T-cell (primary cell): ENCODE results near the gene NEURL1. TPM values are rescaled to one million over a fixed set of nuclear protein-coding genes. Genes with fewer than 3 reads are reported as not detected.

Source experiments
- total RNA-seq, 35 experiments: library from RNA in 6 of 35; stranded (reverse) in 6 of 35; fragments of 120-200 nt in 1 of 35; gene quantifications; one replicate each; pipeline versions ENCODE4 v1.2.1 to v1.2.4 and lab custom pipeline; 2013 to 2026

NEURL1 gene
- total RNA-seq, 5 donors from 2014 or later (not counting 1 experiment from before 2014, with no cell fraction given), result 0.46 to 1.7 (median 0.84) TPM

Other genes starting within 250 kb of the NEURL1 start
- not detected for gene RPEL1, start 247.8 kb upstream of the NEURL1 start, total RNA-seq
- gene INA, start 216.6 kb upstream of the NEURL1 start, total RNA-seq, result not detected
- 1 to 10 TPM; 4.7 to 8.3 (median 7.6) TPM for gene PCGF6, start 142.6 kb upstream of the NEURL1 start, total RNA-seq
- 1 to 10 TPM; 5.6 to 7.0 (median 6.3) TPM for gene TAF5, start 125.7 kb upstream of the NEURL1 start, total RNA-seq
- 100 to 1,000 TPM; 119 to 142 (median 127) TPM for gene ATP5MK, start 97.2 kb upstream of the NEURL1 start, total RNA-seq
- 10 to 100 TPM; 24.0 to 53.3 (median 45.2) TPM for gene PDCD11, start 97.1 kb upstream of the NEURL1 start, total RNA-seq
- gene CALHM2, start 41.3 kb upstream of the NEURL1 start, total RNA-seq, result 10 to 100 TPM in 4 of 5 donors, 1 to 10 TPM in 1; 8.9 to 76.7 (median 46.8) TPM
- gene CALHM1, start 34.8 kb upstream of the NEURL1 start, total RNA-seq, result not detected
- not detected for gene CALHM3, start 14.5 kb upstream of the NEURL1 start, total RNA-seq